GM12801 (cell line): ENCODE results near the gene SLC34A3.

Experiments
- CTCF ChIP-seq: IDR thresholded peaks from one replicate; pipeline ENCODE4 v1.5.1; 2011; ENCODE audit warnings: control low read depth; ENCODE audit not compliant: insufficient read length; ENCODE audit errors: extremely low read depth

The SLC34A3 gene

GRCh38 chr9:137191691-137192447 is 38.8 kb upstream of the SLC34A3 start:
- TF ChIP-seq CTCF: no peak

DNA sequence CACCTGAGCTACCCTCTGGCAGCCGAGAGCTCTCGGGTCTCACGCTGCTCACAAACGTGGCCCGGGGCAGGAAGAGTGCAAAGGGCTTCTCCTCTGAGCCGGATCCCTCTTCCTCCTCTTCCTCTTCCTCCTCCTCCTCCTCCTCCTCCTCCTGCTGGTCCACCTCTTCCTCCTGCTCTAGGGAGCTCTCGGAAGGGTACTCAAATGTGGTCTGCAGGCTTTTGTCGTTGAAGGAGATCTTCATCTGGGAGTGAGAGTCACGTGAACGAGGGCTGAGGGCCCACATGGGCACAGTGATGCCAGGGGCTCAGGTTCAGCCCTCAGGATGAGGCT is 38.3 kb upstream of the SLC34A3 start:
- TF ChIP-seq CTCF: no peak

GRCh38 chr9:137192859-137193258 is 37.8 kb upstream of the SLC34A3 start:
- no peak for TF ChIP-seq CTCF

DNA sequence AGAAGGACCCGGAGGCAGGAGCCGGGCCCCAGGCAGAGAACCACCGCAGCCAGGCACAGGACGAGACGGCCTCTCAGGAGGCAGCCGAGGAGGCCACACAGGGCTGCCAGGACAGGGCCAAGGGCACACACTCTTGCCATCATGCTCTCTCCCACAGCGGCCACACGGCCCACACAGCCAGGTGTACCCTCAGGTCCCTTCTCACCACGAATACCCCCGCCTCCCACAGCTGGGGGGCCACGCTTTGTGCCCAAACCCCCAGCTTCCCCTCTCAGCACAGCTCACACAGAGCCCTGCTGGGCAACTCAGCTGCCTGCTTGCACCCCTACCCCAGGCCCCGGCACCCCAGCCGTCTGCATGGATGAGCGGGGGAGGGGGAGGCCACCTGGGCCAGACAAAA is 36.9 kb upstream of the SLC34A3 start:
- no peak for TF ChIP-seq CTCF

DNA sequence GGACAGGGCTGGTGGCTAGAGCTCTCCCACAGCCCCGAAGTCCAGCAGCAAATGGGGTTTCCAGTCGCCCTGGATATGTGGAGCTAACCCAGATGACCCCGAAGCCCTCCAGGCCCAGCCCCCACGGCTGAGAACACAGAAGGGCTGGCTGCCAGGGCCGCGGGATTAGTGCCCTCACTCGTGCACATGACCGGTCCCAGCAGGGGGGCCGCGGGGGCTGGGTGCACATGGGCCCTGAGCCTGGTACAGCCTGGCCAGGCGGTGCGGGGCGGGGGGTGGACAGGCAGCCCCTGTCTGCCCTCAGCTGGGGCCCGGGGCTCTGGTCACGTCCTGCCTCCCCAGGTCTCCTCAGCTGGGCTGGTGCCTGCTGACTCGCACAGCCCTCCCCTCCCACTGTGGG is 36.3 kb upstream of the SLC34A3 start:
- no peak for TF ChIP-seq CTCF

GRCh38 chr9:137194909-137195308 is 35.8 kb upstream of the SLC34A3 start:
- TF ChIP-seq CTCF: no peak

DNA sequence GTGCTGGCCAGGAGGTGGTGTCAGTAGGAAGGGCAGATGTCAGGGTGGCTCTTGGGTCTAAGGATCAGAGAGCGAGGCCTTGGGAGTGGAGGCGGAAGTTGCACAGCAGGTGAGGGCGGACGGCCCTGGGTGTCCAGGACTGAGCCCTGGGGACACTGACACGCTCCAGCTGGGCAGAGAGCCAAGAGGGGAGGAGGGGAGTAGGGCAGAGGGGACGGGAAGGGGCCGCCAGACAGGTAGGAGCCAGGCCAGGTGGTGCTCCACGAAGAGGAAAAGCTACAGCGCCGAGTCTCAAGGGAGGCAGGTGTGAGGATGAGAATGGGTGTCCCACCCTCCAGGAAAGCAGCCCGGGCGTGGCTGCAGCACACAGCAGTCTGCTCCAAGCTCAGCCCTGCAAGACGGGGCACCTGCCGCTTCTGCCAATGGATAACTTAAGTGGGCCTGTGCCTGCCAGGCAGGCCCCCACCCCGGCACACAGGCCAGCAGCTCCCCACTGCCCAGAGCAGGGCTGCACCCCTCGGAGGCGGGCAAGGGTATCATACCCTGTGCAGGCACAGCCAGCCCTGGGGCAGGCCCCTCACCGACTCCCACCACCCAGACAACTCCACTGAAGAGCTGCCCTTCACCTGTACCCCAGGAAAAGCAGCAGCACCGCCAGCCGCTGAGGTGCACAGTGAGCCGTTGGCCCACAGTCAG is 35.0 kb upstream of the SLC34A3 start:
- TF ChIP-seq CTCF: no peak
